ENCODE data around the gene ELOVL1.
"Not testable (repeated sequence)": the region's sequence is repeated elsewhere in the genome, so short reads cannot be mapped to it uniquely, and the experiment has no call there.

Gene ELOVL1

GRCh38 chr1:43376723-43377235 is 9.0 kb upstream of the ELOVL1 start:
- H3K4me3 Mint-ChIP-seq: no peak overlapping the region
- DNase-seq: no peak
- H3K27me3 Mint-ChIP-seq (ENCODE audit: low read depth, poor library complexity): no peaks in the 10 kb centered on the region
- H3K9me3 Mint-ChIP-seq: no peaks in the 10 kb centered on the region
- peaks cover 6% of the 10 kb centered on the region for H3K36me3 Mint-ChIP-seq (ENCODE audit: low read depth)
- peak overlapping the region; percentile 7 for H3K27ac Mint-ChIP-seq
- no peaks in the 10 kb centered on the region for H3K4me1 Mint-ChIP-seq
- TF ChIP-seq CTCF (IDR thresholded peaks at IDR 0.05): no peak

GRCh38 chr1:43373066-43373940 is 5.5 kb upstream of the ELOVL1 start:
- peaks cover 5% of the 10 kb centered on the region for H3K27me3 Mint-ChIP-seq (ENCODE audit: low read depth, poor library complexity)
- no peak for TF ChIP-seq CTCF (IDR thresholded peaks at IDR 0.05)
- H3K4me1 Mint-ChIP-seq: peaks cover 14% of the 10 kb centered on the region
- no peaks in the 10 kb centered on the region for H3K36me3 Mint-ChIP-seq (ENCODE audit: low read depth)
- H3K4me3 Mint-ChIP-seq: no peak overlapping the region
- no peaks in the 10 kb centered on the region for H3K9me3 Mint-ChIP-seq
- H3K27ac Mint-ChIP-seq: no peak overlapping the region
- no peak for DNase-seq

- Mint-ChIP-seq H3K36me3 (ENCODE audit: low read depth) (no peaks in the 10 kb centered on the region), H3K27ac (no peak overlapping the region), H3K4me1 (peaks cover 19% of the 10 kb centered on the region), H3K27me3 (ENCODE audit: low read depth, poor library complexity) (peaks cover 5% of the 10 kb centered on the region), H3K9me3 (no peaks in the 10 kb centered on the region), H3K4me3 (no peak overlapping the region)
- DNase-seq: no peak
- no peak for TF ChIP-seq CTCF (IDR thresholded peaks at IDR 0.05)
These were observed 4.4 kb upstream of the ELOVL1 start for GRCh38 chr1:43372172-43372571.

GRCh38 chr1:43370564-43370963 is 2.8 kb upstream of the ELOVL1 start:
- no peaks in the 10 kb centered on the region for H3K9me3 Mint-ChIP-seq
- peaks cover 8% of the 10 kb centered on the region for H3K27me3 Mint-ChIP-seq (ENCODE audit: low read depth, poor library complexity)
- TF ChIP-seq CTCF (IDR thresholded peaks at IDR 0.05): no peak
- H3K4me3 Mint-ChIP-seq: peak overlapping the region; percentile 9
- peaks cover 6% of the 10 kb centered on the region for H3K36me3 Mint-ChIP-seq (ENCODE audit: low read depth)
- DNase-seq: no peak
- H3K4me1 Mint-ChIP-seq: peaks cover 31% of the 10 kb centered on the region
- no peak overlapping the region for H3K27ac Mint-ChIP-seq

GRCh38 chr1:43369779-43370178 is 2.0 kb upstream of the ELOVL1 start:
- Mint-ChIP-seq H3K4me1 (peaks cover 34% of the 10 kb centered on the region), H3K36me3 (ENCODE audit: low read depth) (peaks cover 14% of the 10 kb centered on the region)
- not testable (repeated sequence) for H3K27ac Mint-ChIP-seq; DNase-seq; H3K9me3 Mint-ChIP-seq; H3K4me3 Mint-ChIP-seq; H3K27me3 Mint-ChIP-seq (ENCODE audit: low read depth, poor library complexity)

GRCh38 chr1:43368646-43369020 is 822 bp upstream of the ELOVL1 start:
- Mint-ChIP-seq H3K4me1 (peaks cover 34% of the 10 kb centered on the region), H3K27ac (peak overlapping the region; percentile 93), H3K9me3 (no peaks in the 10 kb centered on the region), H3K36me3 (ENCODE audit: low read depth) (peaks cover 19% of the 10 kb centered on the region), H3K27me3 (ENCODE audit: low read depth, poor library complexity) (peaks cover 8% of the 10 kb centered on the region), H3K4me3 (peak overlapping the region; percentile 86)
- no peak for TF ChIP-seq CTCF (IDR thresholded peaks at IDR 0.05)
- DNase-seq: no peak

Data from nephron progenitor cell (in vitro differentiated cells).